Neural cell (in vitro differentiated cells): ENCODE data around the gene DOCK4. TPM values are rescaled to one million over a fixed set of nuclear protein-coding genes. Genes with fewer than 3 reads are reported as not detected.

ENCODE experiments used
- H2AFZ ChIP-seq: fragments of 200-600, 300-800 bp; sonication (generic), shearing (Covaris generic); 2 replicates; pipeline ENCODE4 v1.6.0; 2014; ENCODE audit warnings: low read depth, mild to moderate bottlenecking, antibody characterized with exemption, low read length, moderate library complexity
- H3F3A ChIP-seq: fragments of 200-600 bp; shearing (Covaris generic); 2 replicates; pipeline ENCODE4 v1.6.1; 2016; ENCODE audit warnings: mild to moderate bottlenecking, moderate library complexity, mixed read lengths, antibody characterized with exemption, low read length; ENCODE audit not compliant: insufficient read depth, poor library complexity, severe bottlenecking
- H3K27ac ChIP-seq: fragments of 200-600, 300-800 bp; sonication (generic), shearing (Covaris generic); 2 replicates; pipeline ENCODE4 v1.5.1; 2014; ENCODE audit warnings: mild to moderate bottlenecking, low read length, moderate library complexity
- H3K27me3 ChIP-seq: fragments of 300-800, 200-600 bp; sonication (generic), shearing (Covaris generic); 2 replicates; pipeline ENCODE4 v1.6.0; 2014; ENCODE audit warnings: mild to moderate bottlenecking, low read depth, low read length, moderate library complexity; ENCODE audit not compliant: insufficient read depth
- H3K36me3 ChIP-seq: fragments of 300-800, 200-600 bp; sonication (generic), shearing (Covaris generic); 2 replicates; pipeline ENCODE4 v1.5.1; 2014; ENCODE audit warnings: mild to moderate bottlenecking, antibody characterized with exemption, low read length, moderate library complexity; ENCODE audit not compliant: insufficient read depth
- H3K4me2 ChIP-seq: fragments of 300-800, 200-600 bp; sonication (generic), shearing (Covaris generic); 2 replicates; pipeline ENCODE4 v1.6.0; 2014; ENCODE audit warnings: mild to moderate bottlenecking, low read length
- H3K4me3 ChIP-seq: fragments of 300-800, 200-600 bp; sonication (generic), shearing (Covaris generic); 2 replicates; pipeline ENCODE4 v1.5.1; 2014; ENCODE audit warnings: mild to moderate bottlenecking, low read length, moderate library complexity
- H3K79me2 ChIP-seq: fragments of 200-600 bp; shearing (Covaris generic); replicated peaks from 2 replicates; pipeline ENCODE4 v1.6.0; 2014; ENCODE audit warnings: mild to moderate bottlenecking, low read length, moderate library complexity; ENCODE audit not compliant: insufficient read depth
- H3K9ac ChIP-seq: fragments of 300-800, 200-600 bp; sonication (generic), shearing (Covaris generic); 2 replicates; pipeline ENCODE4 v1.6.1; 2016; ENCODE audit warnings: mild to moderate bottlenecking, low read length, mixed read lengths
- H3K9me2 ChIP-seq: fragments of 200-600 bp; shearing (Covaris generic); 2 replicates; pipeline ENCODE4 v1.6.1; 2016; ENCODE audit warnings: mild to moderate bottlenecking, low read length, mixed read lengths; ENCODE audit not compliant: insufficient read depth
- H3K9me3 ChIP-seq: fragments of 200-600, 300-800 bp; sonication (generic), shearing (Covaris generic); 2 replicates; pipeline ENCODE4 v1.6.1; 2016; ENCODE audit warnings: mild to moderate bottlenecking, mixed run types, low read length, moderate library complexity, mixed read lengths
- H4K20me1 ChIP-seq: fragments of 200-600 bp; shearing (Covaris generic); 2 replicates; pipeline ENCODE4 v1.6.1; 2016; ENCODE audit warnings: mild to moderate bottlenecking, mixed run types; ENCODE audit not compliant: insufficient read depth
- CTCF ChIP-seq: fragments of 450-650 bp; IDR thresholded peaks from 2 replicates; pipeline ENCODE4 v1.5.1; 2014; ENCODE audit warnings: antibody characterized with exemption, mild to moderate bottlenecking, moderate library complexity; ENCODE audit not compliant: poor library complexity, severe bottlenecking
- EP300 ChIP-seq: fragments of 450-650 bp; conservative IDR thresholded peaks from 2 replicates; pipeline ENCODE4 v1.6.1; 2014; ENCODE audit warnings: antibody characterized with exemption, mild to moderate bottlenecking, moderate library complexity; ENCODE audit not compliant: poor library complexity, severe bottlenecking
- EZH2 ChIP-seq: fragments of 200-600, 300-800 bp; shearing (Covaris generic), sonication (generic); IDR thresholded peaks from 2 replicates; pipeline ENCODE4 v1.6.1; 2014; ENCODE audit warnings: antibody characterized with exemption, low read length, borderline replicate concordance, mild to moderate bottlenecking; ENCODE audit not compliant: insufficient read depth, poor library complexity, severe bottlenecking
- MXI1 ChIP-seq: fragments of 450-650 bp; conservative IDR thresholded peaks from 2 replicates; pipeline ENCODE4 v1.6.1; 2014; ENCODE audit warnings: antibody characterized with exemption, mild to moderate bottlenecking; ENCODE audit not compliant: poor library complexity, severe bottlenecking
- POLR2AphosphoS5 ChIP-seq: IDR thresholded peaks from 2 replicates; pipeline ENCODE4 v1.6.1; 2012
- RAD21 ChIP-seq: fragments of 450-650 bp; conservative IDR thresholded peaks from 2 replicates; pipeline ENCODE4 v1.6.1; 2014; ENCODE audit warnings: antibody characterized with exemption, mild to moderate bottlenecking, moderate library complexity
- REST ChIP-seq: IDR thresholded peaks from 2 replicates; pipeline ENCODE4 v1.6.1; 2012; ENCODE audit warnings: borderline replicate concordance
- SMC3 ChIP-seq: fragments of 450-650 bp; conservative IDR thresholded peaks from 2 replicates; pipeline ENCODE4 v1.6.1; 2014; ENCODE audit warnings: antibody characterized with exemption, mild to moderate bottlenecking, moderate library complexity; ENCODE audit not compliant: poor library complexity
- TAF1 ChIP-seq: IDR thresholded peaks from 2 replicates; pipeline ENCODE4 v1.6.1; 2012; ENCODE audit warnings: low read depth
- polyA plus RNA-seq: library from polyadenylated mRNA; depleted of rRNA; stranded (reverse); fragments of >200 nt; gene quantifications from 2 replicates; pipeline ENCODE4 v1.2.3, GENCODE V29; 2014

The DOCK4 gene
- polyA plus RNA-seq, 1 donor from 2014 or later = 28.1 TPM

GRCh38 chr7:112168915-112169314, 37.3 kb downstream of the DOCK4 start:
- no peak for TF ChIP-seq EZH2
- TF ChIP-seq EP300 = no peak
- TF ChIP-seq POLR2AphosphoS5 = no peak
- TF ChIP-seq MXI1 = no peak
- TF ChIP-seq CTCF = no peak
- TF ChIP-seq REST = no peak
- no peak for TF ChIP-seq SMC3
- no peak for TF ChIP-seq TAF1
- no peak for TF ChIP-seq RAD21
- Histone ChIP-seq H3K79me2 (peaks cover under 1% of the 10 kb centered on the region), H3F3A (no peaks in the 10 kb centered on the region), H3K4me2 (no peak overlapping the region), H3K27ac (no peak overlapping the region), H4K20me1 (no peaks in the 10 kb centered on the region), H3K9me2 (no peaks in the 10 kb centered on the region), H3K27me3 (no peaks in the 10 kb centered on the region), H3K4me3 (no peak overlapping the region), H3K9me3 (no peaks in the 10 kb centered on the region), H3K9ac (no peak overlapping the region), H3K36me3 (no peaks in the 10 kb centered on the region), H2AFZ (no peak overlapping the region)

DNA sequence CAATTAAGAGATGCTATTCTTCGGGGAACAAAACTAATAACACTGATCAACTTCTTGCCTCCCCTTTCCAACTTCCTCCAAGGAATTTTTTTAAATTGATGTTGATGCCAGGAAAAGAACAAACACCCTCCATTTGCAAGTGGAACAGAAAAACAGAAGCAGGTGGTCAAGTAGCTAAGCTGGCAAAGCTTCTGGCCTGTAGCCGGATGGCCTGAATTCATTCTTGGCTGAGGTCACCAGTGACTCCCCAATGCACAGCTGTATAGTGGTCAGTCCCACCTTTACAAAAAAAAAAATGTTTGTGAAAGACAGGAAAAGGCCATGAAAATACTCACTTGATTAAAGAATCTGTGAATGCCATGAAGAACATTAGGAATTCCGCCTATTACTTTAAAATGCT, 39.1 kb downstream of the DOCK4 start:
- Histone ChIP-seq H3K9ac (no peak overlapping the region), H2AFZ (no peak overlapping the region), H4K20me1 (no peaks in the 10 kb centered on the region), H3K36me3 (no peaks in the 10 kb centered on the region), H3K79me2 (peaks cover 5% of the 10 kb centered on the region), H3K4me3 (no peak overlapping the region), H3K27me3 (no peaks in the 10 kb centered on the region), H3F3A (no peaks in the 10 kb centered on the region), H3K9me3 (no peaks in the 10 kb centered on the region), H3K9me2 (no peaks in the 10 kb centered on the region), H3K27ac (no peak overlapping the region), H3K4me2 (no peak overlapping the region)
- TF ChIP-seq CTCF = no peak
- no peak for TF ChIP-seq MXI1
- TF ChIP-seq TAF1 = no peak
- no peak for TF ChIP-seq REST
